AG04449 (cell line): Measurements from ENCODE around the gene ATP7B.

Experiments used
- CTCF ChIA-PET: fragments of 350-600 bp; formaldehyde crosslinking; extraction: SDS; loops from one replicate; lab custom pipeline; 2021; ENCODE audit warnings: antibody characterized with exemption; lab: Yijun Ruan, JAX
- POLR2A ChIA-PET: fragments of 400-600, 350-600 bp; formaldehyde crosslinking; extraction: SDS; loops from one replicate; lab custom pipeline; 2020; ENCODE audit warnings: antibody characterized with exemption, inconsistent platforms; lab: Yijun Ruan, JAX
- DNase-seq: peaks from one replicate; pipeline ENCODE4 v3.0.0-alpha.2; 2010; ENCODE audit warnings: low read depth, low spot score
- H3K4me3 ChIP-seq: 2 replicates; pipeline ENCODE4 v1.5.1; 2011; ENCODE audit warnings: low read depth, mild to moderate bottlenecking, control low read depth, low read length
- CTCF ChIP-seq: IDR thresholded peaks from one replicate; pipeline ENCODE4 v1.5.1; 2011; ENCODE audit warnings: mild to moderate bottlenecking, moderate library complexity, low read length, control low read depth, inconsistent platforms; ENCODE audit not compliant: insufficient read depth; ENCODE audit errors: missing control alignments

The ATP7B gene

GRCh38 chr13:51942189-51942588 is 69.1 kb downstream of the ATP7B start:
- no peak for DNase-seq
- CTCF ChIA-PET: no interaction called here

GRCh38 chr13:51938454-51938853 is 72.8 kb downstream of the ATP7B start:
- no peak overlapping the region for H3K4me3 ChIP-seq
- no peak for DNase-seq
- POLR2A ChIA-PET: no interaction called here
- CTCF ChIA-PET: no interaction called here
- TF ChIP-seq CTCF: no peak

More at GRCh38 chr13:51942189-51942588, 69.1 kb downstream of the ATP7B start:
- no peak for TF ChIP-seq CTCF
- POLR2A ChIA-PET: no interaction called here
- no peak overlapping the region for H3K4me3 ChIP-seq

GRCh38 chr13:51937320-51938290 is 73.6 kb downstream of the ATP7B start:
- ChIA-PET POLR2A (no interaction called here), CTCF (interaction anchor here (1.3 kb wide), 1 partner anchor 9 kb away, joined by 3 read pairs; no protein-coding TSS in a partner anchor)
- no peak for DNase-seq
- no peak for TF ChIP-seq CTCF
- no peak overlapping the region for H3K4me3 ChIP-seq

- ChIA-PET CTCF (interaction anchor here (1.2 kb wide), 1 partner anchor 9 kb away, joined by 3 read pairs; no protein-coding TSS in a partner anchor), POLR2A (interaction anchor here (0.6 kb wide), 1 partner anchor 184 kb away, joined by 3 read pairs; no protein-coding TSS in a partner anchor)
- no peak overlapping the region for H3K4me3 ChIP-seq
- peak; percentile 37 for TF ChIP-seq CTCF
- DNase-seq: no peak
These were observed 75.7 kb downstream of the ATP7B start for GRCh38 chr13:51935326-51936171.

GRCh38 chr13:51934461-51935087 is 76.7 kb downstream of the ATP7B start:
- no peak for DNase-seq
- CTCF ChIA-PET: interaction anchor here (1.2 kb wide), 1 partner anchor 10 kb away, joined by 3 read pairs; no protein-coding TSS in a partner anchor
- POLR2A ChIA-PET: no interaction called here
- H3K4me3 ChIP-seq: no peak overlapping the region
- no peak for TF ChIP-seq CTCF
